ENCODE data around the gene DCLRE1A.
A peak's percentile ranks its signal among the peaks of the same experiment; 100 is the strongest.

DCLRE1A gene

GRCh38 chr10:113859261-113859660 lies 5.4 kb upstream of the DCLRE1A start:
- no peak overlapping the region for H3K4me3 ChIP-seq
- DNase-seq (ENCODE audit: low spot score) = no peak
- H3K27ac ChIP-seq = no peak overlapping the region
- TF ChIP-seq CTCF (IDR thresholded peaks at IDR 0.05) = no peak

GRCh38 chr10:113858541-113858940 lies 4.7 kb upstream of the DCLRE1A start:
- no peak for TF ChIP-seq CTCF (IDR thresholded peaks at IDR 0.05)
- Histone ChIP-seq H3K4me3 (no peak overlapping the region), H3K27ac (no peak overlapping the region)
- no peak for DNase-seq (ENCODE audit: low spot score)

- Histone ChIP-seq H3K4me3 (no peak overlapping the region), H3K27ac (no peak overlapping the region)
- no peak for DNase-seq (ENCODE audit: low spot score)
- no peak for TF ChIP-seq CTCF (IDR thresholded peaks at IDR 0.05)
Observed at GRCh38 chr10:113857210-113857609, 3.3 kb upstream of the DCLRE1A start.

- Histone ChIP-seq H3K27ac (no peak overlapping the region), H3K4me3 (peak overlapping the region; percentile 79)
- no peak for DNase-seq (ENCODE audit: low spot score)
- no peak for TF ChIP-seq CTCF (IDR thresholded peaks at IDR 0.05)
Observed at GRCh38 chr10:113856563-113856962, 2.7 kb upstream of the DCLRE1A start.

GRCh38 chr10:113854761-113855588 lies 1.1 kb upstream of the DCLRE1A start:
- H3K4me3 ChIP-seq = peak overlapping the region; percentile 79
- DNase-seq (ENCODE audit: low spot score) = peak; percentile 71
- H3K27ac ChIP-seq = peak overlapping the region; percentile 79 to 90
- TF ChIP-seq CTCF (IDR thresholded peaks at IDR 0.05) = no peak

GRCh38 chr10:113853578-113854012 lies 287 bp downstream of the DCLRE1A start:
- no peak for DNase-seq (ENCODE audit: low spot score)

More at GRCh38 chr10:113853578-113854012, 287 bp downstream of the DCLRE1A start:
- TF ChIP-seq CTCF (IDR thresholded peaks at IDR 0.05) = no peak
- H3K4me3 ChIP-seq = peak overlapping the region; percentile 79
- peak overlapping the region; percentile 79 to 90 for H3K27ac ChIP-seq
